Kidney epithelial cell (primary cell): Measurements from ENCODE around the gene HMCN1. TPM values are rescaled to one million over a fixed set of nuclear protein-coding genes. Genes with fewer than 3 reads are reported as not detected.

Experiments used
- DNase-seq: peaks from one replicate; pipeline ENCODE4 v3.0.0-alpha.2; 2010; ENCODE audit warnings: low read depth
- H3K27me3 ChIP-seq: 2 replicates; pipeline ENCODE4 v1.6.0; 2011; ENCODE audit warnings: low read length; ENCODE audit not compliant: control insufficient read depth, insufficient read depth
- H3K36me3 ChIP-seq: 2 replicates; pipeline ENCODE4 v1.5.1; 2011; ENCODE audit warnings: low read length; ENCODE audit not compliant: control insufficient read depth, insufficient read depth
- H3K4me3 ChIP-seq: 2 replicates; pipeline ENCODE4 v1.5.1; 2011; ENCODE audit warnings: low read depth, mild to moderate bottlenecking, control low read depth, low read length
- total RNA-seq: library from RNA; depleted of rRNA; stranded (reverse); fragments of >200 nt; gene quantifications from 2 replicates; pipeline ENCODE4 v1.2.3, GENCODE V29; 2015
- TF ChIP-seq, protein P1 (sequence below): IDR thresholded peaks from 2 replicates; pipeline ENCODE4 v1.5.1; 2011; ENCODE audit warnings: mild to moderate bottlenecking, moderate library complexity, low read length, control low read depth, inconsistent platforms; ENCODE audit not compliant: insufficient read depth, poor library complexity, severe bottlenecking

The HMCN1 gene
- total RNA-seq, 1 donor from 2014 or later: 1.3 TPM

DNA sequence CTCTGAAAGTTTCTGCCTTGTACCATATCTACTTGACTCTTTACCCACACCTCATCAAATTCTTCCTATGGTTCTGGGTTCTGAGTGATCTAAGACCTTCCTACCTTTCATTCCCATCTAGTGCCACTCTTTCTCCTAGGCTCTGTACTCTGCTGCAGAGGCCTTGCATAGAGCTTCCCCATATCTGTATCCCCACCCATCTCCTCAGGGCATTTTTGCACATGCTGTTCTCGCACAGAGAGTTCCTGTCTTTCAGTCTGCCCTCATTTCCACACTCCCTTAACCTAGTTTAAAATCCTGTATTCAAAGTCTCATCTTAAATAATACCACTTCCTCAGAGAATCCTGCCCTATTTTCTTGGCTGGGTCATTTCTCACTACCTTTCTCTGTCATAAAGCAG, 114.8 kb downstream of the HMCN1 start:
- Histone ChIP-seq H3K4me3 (no peak overlapping the region), H3K27me3 (no peaks in the 10 kb centered on the region), H3K36me3 (no peaks in the 10 kb centered on the region)
- DNase-seq: no peak
- TF ChIP-seq, protein P1, sequence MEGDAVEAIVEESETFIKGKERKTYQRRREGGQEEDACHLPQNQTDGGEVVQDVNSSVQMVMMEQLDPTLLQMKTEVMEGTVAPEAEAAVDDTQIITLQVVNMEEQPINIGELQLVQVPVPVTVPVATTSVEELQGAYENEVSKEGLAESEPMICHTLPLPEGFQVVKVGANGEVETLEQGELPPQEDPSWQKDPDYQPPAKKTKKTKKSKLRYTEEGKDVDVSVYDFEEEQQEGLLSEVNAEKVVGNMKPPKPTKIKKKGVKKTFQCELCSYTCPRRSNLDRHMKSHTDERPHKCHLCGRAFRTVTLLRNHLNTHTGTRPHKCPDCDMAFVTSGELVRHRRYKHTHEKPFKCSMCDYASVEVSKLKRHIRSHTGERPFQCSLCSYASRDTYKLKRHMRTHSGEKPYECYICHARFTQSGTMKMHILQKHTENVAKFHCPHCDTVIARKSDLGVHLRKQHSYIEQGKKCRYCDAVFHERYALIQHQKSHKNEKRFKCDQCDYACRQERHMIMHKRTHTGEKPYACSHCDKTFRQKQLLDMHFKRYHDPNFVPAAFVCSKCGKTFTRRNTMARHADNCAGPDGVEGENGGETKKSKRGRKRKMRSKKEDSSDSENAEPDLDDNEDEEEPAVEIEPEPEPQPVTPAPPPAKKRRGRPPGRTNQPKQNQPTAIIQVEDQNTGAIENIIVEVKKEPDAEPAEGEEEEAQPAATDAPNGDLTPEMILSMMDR: no peak

DNA sequence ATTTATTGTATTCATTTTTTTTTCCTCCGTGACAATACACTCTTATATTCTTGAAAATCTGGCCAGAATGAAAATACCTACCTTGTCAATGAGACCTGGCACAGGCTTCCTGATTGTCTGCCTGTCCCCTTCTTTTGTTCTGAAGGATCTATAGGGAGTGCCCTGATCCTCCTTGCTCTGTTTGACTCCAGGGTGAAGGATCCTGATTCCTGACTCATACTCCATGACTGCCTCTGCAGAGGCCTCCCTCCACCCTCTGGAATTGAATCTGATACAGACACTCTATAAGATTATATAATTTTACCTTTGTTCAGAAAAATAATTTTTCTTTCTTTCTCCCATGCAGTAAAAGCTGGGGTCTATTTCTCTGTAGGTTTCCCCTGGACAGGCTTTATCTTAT, 116.2 kb downstream of the HMCN1 start:
- no peak for DNase-seq
- no peaks in the 10 kb centered on the region for H3K36me3 ChIP-seq
- TF ChIP-seq, protein P1: no peak
- H3K4me3 ChIP-seq: no peak overlapping the region
- no peaks in the 10 kb centered on the region for H3K27me3 ChIP-seq

DNA sequence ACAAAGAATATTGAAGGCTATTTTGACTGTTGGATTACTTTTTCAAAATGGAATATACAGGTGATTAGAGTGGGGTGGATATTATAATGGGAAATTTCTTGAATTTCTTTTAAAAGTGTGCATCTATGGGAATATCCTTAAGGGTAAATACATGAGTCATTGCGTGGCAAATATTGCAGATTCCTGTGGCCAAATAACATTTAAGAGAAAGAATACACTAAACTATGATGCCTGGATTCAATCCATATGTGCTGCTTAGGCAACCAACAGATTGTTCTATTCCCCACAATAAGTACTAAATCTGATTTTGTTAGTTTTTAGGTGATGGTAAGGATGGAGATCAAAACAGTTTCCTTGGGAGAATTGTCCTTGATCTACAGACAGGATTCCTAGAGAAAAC, 119.5 kb downstream of the HMCN1 start:
- no peaks in the 10 kb centered on the region for H3K27me3 ChIP-seq
- DNase-seq: peak; percentile 14
- TF ChIP-seq, protein P1: no peak
- H3K4me3 ChIP-seq: no peak overlapping the region
- H3K36me3 ChIP-seq: no peaks in the 10 kb centered on the region

DNA sequence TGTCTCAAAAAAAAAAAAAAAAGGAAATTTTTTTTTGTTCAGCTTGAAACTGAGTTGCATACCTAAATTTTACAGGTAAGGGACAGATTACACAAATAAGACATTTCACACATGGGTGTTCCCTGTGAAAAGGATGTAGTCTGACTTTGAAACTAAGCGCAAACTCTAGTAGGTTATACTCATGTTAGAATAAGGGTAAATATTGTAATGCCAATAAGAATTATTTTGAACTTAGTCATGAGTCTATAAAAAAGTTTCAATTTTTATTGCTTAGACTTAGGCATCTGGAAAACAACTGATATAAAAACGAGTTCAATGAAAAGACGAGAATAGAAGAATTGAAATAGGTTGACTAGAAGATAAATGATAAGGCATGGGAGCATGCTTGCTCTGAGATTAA, 122.3 kb downstream of the HMCN1 start:
- TF ChIP-seq, protein P1: no peak
- Histone ChIP-seq H3K36me3 (no peaks in the 10 kb centered on the region), H3K27me3 (no peaks in the 10 kb centered on the region), H3K4me3 (no peak overlapping the region)
- DNase-seq: no peak

- TF ChIP-seq, protein P1: no peak
- Histone ChIP-seq H3K27me3 (no peaks in the 10 kb centered on the region), H3K4me3 (no peak overlapping the region), H3K36me3 (no peaks in the 10 kb centered on the region)
- DNase-seq: no peak
These were observed 123.3 kb downstream of the HMCN1 start for GRCh38 chr1:185857442-185857841.

DNA sequence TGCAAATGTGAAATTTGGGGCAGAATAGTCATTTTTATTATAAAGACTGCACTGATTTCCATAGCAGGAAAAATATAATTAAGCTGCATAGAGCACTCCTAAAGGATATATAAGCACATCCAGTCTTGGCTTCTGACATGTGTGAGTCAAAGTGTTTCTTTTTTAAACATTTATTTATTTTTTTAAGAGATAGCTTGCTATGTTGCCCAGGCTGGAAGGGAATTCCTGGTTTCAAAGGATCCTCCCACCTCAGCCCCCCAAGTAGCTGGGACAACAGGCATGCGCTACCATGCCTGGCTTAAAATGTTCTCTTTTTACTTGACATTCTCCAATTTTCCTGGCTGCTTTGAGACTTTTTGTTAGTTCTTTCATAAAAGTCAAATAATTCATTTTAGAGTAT, 126.1 kb downstream of the HMCN1 start:
- DNase-seq: no peak

More for the DNA sequence above, 126.1 kb downstream of the HMCN1 start:
- no peaks in the 10 kb centered on the region for H3K27me3 ChIP-seq
- TF ChIP-seq, protein P1: no peak
- no peaks in the 10 kb centered on the region for H3K36me3 ChIP-seq
- H3K4me3 ChIP-seq: no peak overlapping the region
